Mesenchymal stem cell (in vitro differentiated cells and primary cell): ENCODE measurements around the gene EEFSEC.
A peak's percentile ranks its signal among the peaks of the same experiment; 100 is the strongest.

Experiments used
- DNase-seq: peaks from one replicate; pipeline ENCODE4 v3.0.0-alpha.2; 2013
- H2AFZ ChIP-seq: one replicate; pipeline ENCODE4 v1.6.1; 2013; ENCODE audit warnings: low read depth, mild to moderate bottlenecking, control low read depth, inconsistent platforms, low read length, moderate library complexity
- H2AK5ac ChIP-seq: 2 replicates; pipeline ENCODE4 v1.6.1; 2013; ENCODE audit warnings: low read length, moderate library complexity, mild to moderate bottlenecking, inconsistent platforms; ENCODE audit not compliant: severe bottlenecking
- H2BK120ac ChIP-seq: one replicate; pipeline ENCODE4 v1.6.1; 2013; ENCODE audit warnings: low read depth, mild to moderate bottlenecking, inconsistent platforms, low read length, moderate library complexity
- H2BK12ac ChIP-seq, 2 experiments: one replicate each; pipeline ENCODE4 v1.6.1; 2013; ENCODE audit warnings: inconsistent platforms in 2 of 2, low read length in 2 of 2, mild to moderate bottlenecking in 2 of 2, moderate library complexity in 2 of 2, control low read depth in 1 of 2
- H2BK15ac ChIP-seq: one replicate; pipeline ENCODE4 v1.6.1; 2013; ENCODE audit warnings: mild to moderate bottlenecking, low read depth, inconsistent platforms; ENCODE audit not compliant: poor library complexity, severe bottlenecking
- H2BK5ac ChIP-seq: 2 replicates; pipeline ENCODE4 v1.6.1; 2013; ENCODE audit warnings: low read depth, mild to moderate bottlenecking, low read length, control low read depth, inconsistent platforms; ENCODE audit not compliant: poor library complexity, severe bottlenecking
- H3K14ac ChIP-seq, 2 experiments: one replicate each; pipeline ENCODE4 v1.6.1; 2013; ENCODE audit warnings: inconsistent platforms in 2 of 2, low read length in 2 of 2, control low read depth in 1 of 2, mild to moderate bottlenecking in 1 of 2, moderate library complexity in 1 of 2
- H3K18ac ChIP-seq, 2 experiments: one replicate each; pipeline ENCODE4 v1.6.1; 2013; ENCODE audit warnings: inconsistent platforms in 2 of 2, low read length in 2 of 2, control low read depth in 1 of 2, low read depth in 1 of 2, mild to moderate bottlenecking in 1 of 2
- H3K23ac ChIP-seq, 2 experiments: one replicate each; pipeline ENCODE4 v1.6.1; 2013; ENCODE audit warnings: inconsistent platforms in 2 of 2, low read length in 2 of 2, mild to moderate bottlenecking in 2 of 2, moderate library complexity in 2 of 2, control low read depth in 1 of 2
- H3K27ac ChIP-seq: 2 replicates; pipeline ENCODE4 v1.5.1; 2013; ENCODE audit warnings: mild to moderate bottlenecking, moderate library complexity, low read length, control low read depth, inconsistent platforms; ENCODE audit not compliant: poor library complexity, severe bottlenecking
- H3K27me3 ChIP-seq, 2 experiments: 2 replicates each; pipeline versions ENCODE4 v1.6.1 to v1.7.0; 2013; ENCODE audit warnings: low read length in 2 of 2, mild to moderate bottlenecking in 2 of 2, moderate library complexity in 2 of 2, control low read depth in 1 of 2, inconsistent platforms in 1 of 2; ENCODE audit not compliant: control insufficient read depth in 1 of 2, insufficient read depth in 1 of 2
- H3K36me3 ChIP-seq, 2 experiments: 2 replicates each; pipeline versions ENCODE4 v1.6.1 to v1.7.0; 2013; ENCODE audit warnings: low read length in 2 of 2, control low read depth in 1 of 2, inconsistent platforms in 1 of 2, low read depth in 1 of 2, mild to moderate bottlenecking in 1 of 2; ENCODE audit not compliant: insufficient read depth in 2 of 2, control insufficient read depth in 1 of 2
- H3K4ac ChIP-seq, 2 experiments: one replicate each; pipeline ENCODE4 v1.6.1; 2013; ENCODE audit warnings: inconsistent platforms in 2 of 2, low read length in 2 of 2, mild to moderate bottlenecking in 2 of 2, moderate library complexity in 2 of 2, control low read depth in 1 of 2, low read depth in 1 of 2
- H3K4me1 ChIP-seq: 2 replicates; pipeline ENCODE4 v1.6.1; 2013; ENCODE audit warnings: low read depth, low read length, control low read depth; ENCODE audit not compliant: control insufficient read depth, insufficient read depth
- H3K4me2 ChIP-seq: 2 replicates; pipeline ENCODE4 v1.6.1; 2013; ENCODE audit warnings: low read length, mild to moderate bottlenecking, inconsistent platforms; ENCODE audit not compliant: poor library complexity, severe bottlenecking
- H3K4me3 ChIP-seq, 2 experiments: 2 replicates each; pipeline versions ENCODE4 v1.5.1 to v1.7.0; 2013; ENCODE audit warnings: low read length in 2 of 2, mild to moderate bottlenecking in 2 of 2, control low read depth in 1 of 2, low read depth in 1 of 2; ENCODE audit not compliant: insufficient read depth in 1 of 2
- H3K79me1 ChIP-seq: replicated peaks from 2 replicates; pipeline ENCODE4 v1.6.1; 2013; ENCODE audit warnings: mild to moderate bottlenecking, control low read depth, low read length, inconsistent platforms; ENCODE audit not compliant: poor library complexity, severe bottlenecking
- H3K9ac ChIP-seq: 2 replicates; pipeline ENCODE4 v1.7.0; 2013; ENCODE audit warnings: mild to moderate bottlenecking, low read length, moderate library complexity
- H3K9me3 ChIP-seq: 2 replicates; pipeline ENCODE4 v1.7.0; 2013; ENCODE audit warnings: mild to moderate bottlenecking, low read length; ENCODE audit not compliant: control insufficient read depth
- H4K8ac ChIP-seq: one replicate; pipeline ENCODE4 v1.6.1; 2013; ENCODE audit warnings: inconsistent platforms, mild to moderate bottlenecking, low read length, moderate library complexity
- H4K91ac ChIP-seq: one replicate; pipeline ENCODE4 v1.6.1; 2013; ENCODE audit warnings: mild to moderate bottlenecking, low read length, inconsistent platforms
- WGBS: methylation state at CpG from one replicate; pipeline ENCODE4 v1.1.7; 2013; ENCODE audit warnings: mixed read lengths; 5-methylcytosine and 5-hydroxymethylcytosine counted together

Gene EEFSEC

DNA sequence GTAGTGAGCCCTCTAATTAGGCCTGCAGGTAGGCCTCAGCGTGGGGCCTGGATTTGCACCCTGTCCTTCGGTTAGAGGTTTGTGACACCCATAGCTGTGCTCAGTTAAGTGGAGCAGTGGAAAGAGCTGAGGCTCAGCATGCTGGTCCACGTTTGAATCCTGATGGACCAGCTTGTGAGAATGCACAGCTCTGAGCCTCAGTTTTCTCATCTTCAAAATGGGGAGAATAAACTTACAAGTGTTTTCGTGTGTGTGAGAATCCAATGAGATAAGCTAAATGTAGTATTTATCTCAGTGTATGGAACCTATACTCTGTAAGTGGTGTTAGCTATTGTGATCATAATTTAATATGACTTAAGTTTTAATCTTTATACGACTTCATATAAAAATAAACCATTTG is 22.5 kb downstream of the EEFSEC start:
- no peak overlapping the region for H3K9ac ChIP-seq
- no peak for DNase-seq
- no peak overlapping the region for H3K4me3 ChIP-seq

GRCh38 chr3:128176276-128176833 is 23.1 kb downstream of the EEFSEC start:
- no peak overlapping the region for H3K4ac ChIP-seq
- no peak overlapping the region for H2AK5ac ChIP-seq
- H3K4me1 ChIP-seq = peaks cover 2% of the 10 kb centered on the region
- peaks cover 13% of the 10 kb centered on the region for H3K79me1 ChIP-seq
- H3K9me3 ChIP-seq = no peaks in the 10 kb centered on the region
- no peak for DNase-seq
- H3K4me3 ChIP-seq = no peak overlapping the region
- H3K36me3 ChIP-seq = peaks cover 0 to 3% of the 10 kb centered on the region in 2 experiments
- H3K9ac ChIP-seq = no peak overlapping the region
- H2BK15ac ChIP-seq = no peak overlapping the region
- H4K91ac ChIP-seq = no peak overlapping the region
- H4K8ac ChIP-seq = no peak overlapping the region
- no peak overlapping the region for H2BK12ac ChIP-seq
- H3K27ac ChIP-seq = no peak overlapping the region
- H2BK120ac ChIP-seq = no peak overlapping the region
- H3K14ac ChIP-seq = no peak overlapping the region
- WGBS = 91% methylated on average over 5 of the region's 6 CpGs
- no peaks in the 10 kb centered on the region for H3K27me3 ChIP-seq
- H3K18ac ChIP-seq = no peak overlapping the region
- H3K23ac ChIP-seq = no peak overlapping the region
- H3K4me2 ChIP-seq = no peak overlapping the region
- no peak overlapping the region for H2BK5ac ChIP-seq
- no peak overlapping the region for H2AFZ ChIP-seq

More for the DNA sequence above, 22.5 kb downstream of the EEFSEC start:
- peaks cover 0 to 3% of the 10 kb centered on the region in 2 experiments for H3K36me3 ChIP-seq
- no peak overlapping the region for H2AK5ac ChIP-seq
- peaks cover 13% of the 10 kb centered on the region for H3K79me1 ChIP-seq
- no peak overlapping the region for H2BK12ac ChIP-seq
- H3K4me1 ChIP-seq = peaks cover 2% of the 10 kb centered on the region
- no peak overlapping the region for H3K18ac ChIP-seq
- no peak overlapping the region for H3K14ac ChIP-seq
- no peak overlapping the region for H2AFZ ChIP-seq
- H3K27ac ChIP-seq = no peak overlapping the region
- H3K27me3 ChIP-seq = no peaks in the 10 kb centered on the region
- no peak overlapping the region for H2BK120ac ChIP-seq
- H3K9me3 ChIP-seq = no peaks in the 10 kb centered on the region
- no peak overlapping the region for H4K8ac ChIP-seq
- H2BK5ac ChIP-seq = no peak overlapping the region
- no peak overlapping the region for H3K4me2 ChIP-seq
- 89% methylated on average over 4 of the region's 5 CpGs for WGBS
- H4K91ac ChIP-seq = no peak overlapping the region
- H3K4ac ChIP-seq = no peak overlapping the region
- no peak overlapping the region for H3K23ac ChIP-seq
- H2BK15ac ChIP-seq = no peak overlapping the region

DNA sequence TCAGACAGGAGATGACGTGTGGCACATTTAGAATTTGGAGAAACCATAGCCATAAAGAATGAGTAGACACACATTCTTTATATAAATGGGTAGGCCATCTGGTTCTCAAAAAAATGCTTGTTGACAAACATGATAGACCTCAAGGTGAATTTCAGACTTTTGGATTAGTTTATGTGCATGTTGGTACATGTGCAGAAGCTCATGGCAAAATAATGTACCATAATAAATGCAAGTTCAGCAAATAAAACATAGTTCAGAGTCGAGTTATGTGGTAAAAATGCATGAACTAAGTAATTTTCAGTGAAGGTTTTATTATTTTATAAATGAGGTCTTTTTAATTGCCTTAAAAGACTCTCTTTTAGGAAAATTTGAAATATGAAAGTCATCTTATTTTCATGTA is 24.6 kb downstream of the EEFSEC start:
- 100% methylated on average over 1 of the region's 2 CpGs for WGBS
- Histone ChIP-seq H3K9me3 (no peaks in the 10 kb centered on the region), H3K18ac (no peak overlapping the region)

GRCh38 chr3:128178782-128179483 is 25.7 kb downstream of the EEFSEC start:
- Histone ChIP-seq H3K4me1 (peaks cover 2% of the 10 kb centered on the region), H3K9me3 (no peaks in the 10 kb centered on the region), H3K27ac (no peak overlapping the region), H3K9ac (peak overlapping the region; percentile 82), H3K4me2 (no peak overlapping the region), H2AFZ (no peak overlapping the region), H2BK120ac (no peak overlapping the region), H2BK5ac (no peak overlapping the region), H3K18ac (no peak overlapping the region), H3K27me3 (no peaks in the 10 kb centered on the region), H4K8ac (no peak overlapping the region), H2BK12ac (no peak overlapping the region), H3K23ac (no peak overlapping the region), H2BK15ac (no peak overlapping the region), H3K79me1 (peaks cover 13% of the 10 kb centered on the region), H2AK5ac (no peak overlapping the region), H3K14ac (no peak overlapping the region), H3K4me3 (peak overlapping the region in 1 of 2 experiments; percentile 69), H4K91ac (no peak overlapping the region), H3K36me3 (peaks cover 0 to under 1% of the 10 kb centered on the region in 2 experiments), H3K4ac (no peak overlapping the region)
- 82% methylated on average over 3 of the region's 4 CpGs for whole genome bisulfite sequencing
- DNase-seq = no peak

More for the DNA sequence above, 24.6 kb downstream of the EEFSEC start:
- H3K9ac ChIP-seq = peak overlapping the region; percentile 82
- no peak overlapping the region for H2BK120ac ChIP-seq
- no peak overlapping the region for H2AK5ac ChIP-seq
- H4K8ac ChIP-seq = no peak overlapping the region
- peak overlapping the region in 1 of 2 experiments; percentile 69 for H3K4me3 ChIP-seq
- H3K79me1 ChIP-seq = peaks cover 13% of the 10 kb centered on the region
- H3K4ac ChIP-seq = no peak overlapping the region
- no peak overlapping the region for H2BK12ac ChIP-seq
- no peak overlapping the region for H2BK5ac ChIP-seq
- H3K4me1 ChIP-seq = peaks cover 2% of the 10 kb centered on the region
- no peak overlapping the region for H3K23ac ChIP-seq
- no peak overlapping the region for H3K14ac ChIP-seq
- no peak for DNase-seq
- no peak overlapping the region for H3K4me2 ChIP-seq
- H2AFZ ChIP-seq = no peak overlapping the region
- H3K27ac ChIP-seq = no peak overlapping the region
- no peak overlapping the region for H2BK15ac ChIP-seq
- peaks cover 0 to 3% of the 10 kb centered on the region in 2 experiments for H3K36me3 ChIP-seq
- H4K91ac ChIP-seq = no peak overlapping the region
- H3K27me3 ChIP-seq = no peaks in the 10 kb centered on the region
